Panc1 (cell line): ENCODE data around the gene NPDC1. TPM values are rescaled to one million over a fixed set of nuclear protein-coding genes. Genes with fewer than 3 reads are reported as not detected.

Experiments used
- ATAC-seq: fragments of 200-7000 bp; cut with Tn5 transposase; 2 replicates; pipeline ENCODE4 v1.9.1; 2020; ENCODE audit warnings: mild to moderate bottlenecking, moderate library complexity
- BruUV-seq: library from RNA; stranded (reverse); fragments of 400-500 nt; replicated peaks from 2 replicates; lab custom pipeline; 2021; lab: Mats Ljungman, UMichigan
- CTCF ChIA-PET: fragments of 300-600 bp; sonication (Branson Sonifier 250); formaldehyde crosslinking; loops from one replicate; lab custom pipeline; 2022; ENCODE audit warnings: antibody characterized with exemption; lab: Charles Lee
- POLR2A ChIA-PET: fragments of 300-600 bp; sonication (Branson Sonifier 250); formaldehyde crosslinking; loops from one replicate; lab custom pipeline; 2022; ENCODE audit warnings: antibody characterized with exemption; lab: Charles Lee
- DNase-seq: peaks from one replicate; pipeline ENCODE4 v3.0.0-alpha.2; 2010; ENCODE audit warnings: low read depth, low spot score
- H3K27ac ChIP-seq: 2 replicates; pipeline ENCODE4 v1.5.1; 2011; ENCODE audit warnings: mild to moderate bottlenecking, low read length, inconsistent platforms
- H3K27me3 ChIP-seq: fragments of 200-500 bp; sonication (Bioruptor generic); 2 replicates; pipeline ENCODE4 v1.6.0; 2014; ENCODE audit warnings: low read length, inconsistent platforms; ENCODE audit not compliant: control insufficient read depth, insufficient read depth
- H3K36me3 ChIP-seq: fragments of 200-500 bp; sonication (Bioruptor generic); 2 replicates; pipeline ENCODE4 v1.5.1; 2014; ENCODE audit warnings: inconsistent platforms, mild to moderate bottlenecking, low read length, moderate library complexity; ENCODE audit not compliant: control insufficient read depth, insufficient read depth
- H3K4me1 ChIP-seq: 2 replicates; pipeline ENCODE4 v1.5.1; 2011; ENCODE audit warnings: inconsistent platforms, mild to moderate bottlenecking, low read length, moderate library complexity; ENCODE audit not compliant: control insufficient read depth, insufficient read depth
- H3K4me3 ChIP-seq, 2 experiments: 2 replicates each; pipeline ENCODE4 v1.5.1; 2011 to 2012; ENCODE audit warnings: low read depth in 2 of 2, low read length in 2 of 2, mild to moderate bottlenecking in 2 of 2, inconsistent platforms in 1 of 2, moderate library complexity in 1 of 2
- H3K9me3 ChIP-seq: fragments of 200-500 bp; sonication (Bioruptor generic); 2 replicates; pipeline ENCODE4 v1.5.1; 2014; ENCODE audit warnings: low read depth, mild to moderate bottlenecking, inconsistent platforms, low read length, moderate library complexity; ENCODE audit not compliant: control insufficient read depth, insufficient read depth
- CTCF ChIP-seq: fragments of 450-650 bp; IDR thresholded peaks from 2 replicates; pipeline ENCODE4 v1.5.1; 2017; ENCODE audit warnings: mild to moderate bottlenecking
- POLR2AphosphoS5 ChIP-seq: IDR thresholded peaks from 2 replicates; pipeline ENCODE4 v1.6.1; 2012; ENCODE audit warnings: mild to moderate bottlenecking, low read depth, low read length, moderate library complexity
- REST ChIP-seq, 2 experiments: IDR thresholded peaks; 2 replicates each; pipeline ENCODE4 v1.6.1; 2011 to 2012; ENCODE audit warnings: low read depth in 2 of 2, control low read depth in 1 of 2, low read length in 1 of 2, mild to moderate bottlenecking in 1 of 2, moderate library complexity in 1 of 2; ENCODE audit not compliant: insufficient read depth in 1 of 2
- SIN3A ChIP-seq: IDR thresholded peaks from 2 replicates; pipeline ENCODE4 v1.6.1; 2012; ENCODE audit warnings: low read depth, mild to moderate bottlenecking, low read length, moderate library complexity, borderline replicate concordance; ENCODE audit not compliant: insufficient read depth
- TCF7L2 ChIP-seq: IDR thresholded peaks from 2 replicates; pipeline ENCODE4 v1.6.1; 2011; ENCODE audit warnings: mild to moderate bottlenecking, low read depth, low read length, inconsistent platforms
- in situ Hi-C: cut with HindIII; loops from 2 replicates; pipeline ENCODE4 v1.10.0; 2016; ENCODE audit warnings: low sequenced_read_pairs, low pct_unique_long_range_greater_than_20kb
- intact Hi-C: fragments of 100-400 bp; cut with micrococcal nuclease; formaldehyde crosslinking; loops from one replicate; pipeline ENCODE4 v1.10.0; 2022; ENCODE audit not compliant: unreplicated experiment
- total RNA-seq: library from RNA; stranded (reverse); gene quantifications from one replicate; pipeline ENCODE4 v1.2.1, GENCODE V29; 2021; ENCODE audit not compliant: unreplicated experiment

Gene NPDC1
- total RNA-seq, 1 experiment from 2014 or later = 43.5 TPM

- DNase-seq (no peak), ATAC-seq (no peak)
- H3K27ac ChIP-seq = no peak overlapping the region
- H3K4me3 ChIP-seq = no peak overlapping the region
- POLR2A ChIA-PET = no interaction called here
- in situ Hi-C loops = no loop called here
- H3K4me1 ChIP-seq = peaks cover 13% of the 10 kb centered on the region
- H3K27me3 ChIP-seq = no peaks in the 10 kb centered on the region
- intact Hi-C loops = no loop called here
- BruUV-seq = no TSS peak
- CTCF ChIA-PET = no interaction called here
- no peak for TF ChIP-seq TCF7L2
- TF ChIP-seq POLR2AphosphoS5 = no peak
- no peak for TF ChIP-seq CTCF
- no peak for TF ChIP-seq SIN3A
- no peak for TF ChIP-seq REST (IDR thresholded peaks at IDR 0.05; ENCODE audit: insufficient read depth in 1 of 2, low read depth in 2 of 2, low read length in 1 of 2)
- H3K36me3 ChIP-seq = no peaks in the 10 kb centered on the region
- H3K9me3 ChIP-seq = no peaks in the 10 kb centered on the region
These were observed 25.0 kb downstream of the NPDC1 start for GRCh38 chr9:137020771-137021567.

DNA sequence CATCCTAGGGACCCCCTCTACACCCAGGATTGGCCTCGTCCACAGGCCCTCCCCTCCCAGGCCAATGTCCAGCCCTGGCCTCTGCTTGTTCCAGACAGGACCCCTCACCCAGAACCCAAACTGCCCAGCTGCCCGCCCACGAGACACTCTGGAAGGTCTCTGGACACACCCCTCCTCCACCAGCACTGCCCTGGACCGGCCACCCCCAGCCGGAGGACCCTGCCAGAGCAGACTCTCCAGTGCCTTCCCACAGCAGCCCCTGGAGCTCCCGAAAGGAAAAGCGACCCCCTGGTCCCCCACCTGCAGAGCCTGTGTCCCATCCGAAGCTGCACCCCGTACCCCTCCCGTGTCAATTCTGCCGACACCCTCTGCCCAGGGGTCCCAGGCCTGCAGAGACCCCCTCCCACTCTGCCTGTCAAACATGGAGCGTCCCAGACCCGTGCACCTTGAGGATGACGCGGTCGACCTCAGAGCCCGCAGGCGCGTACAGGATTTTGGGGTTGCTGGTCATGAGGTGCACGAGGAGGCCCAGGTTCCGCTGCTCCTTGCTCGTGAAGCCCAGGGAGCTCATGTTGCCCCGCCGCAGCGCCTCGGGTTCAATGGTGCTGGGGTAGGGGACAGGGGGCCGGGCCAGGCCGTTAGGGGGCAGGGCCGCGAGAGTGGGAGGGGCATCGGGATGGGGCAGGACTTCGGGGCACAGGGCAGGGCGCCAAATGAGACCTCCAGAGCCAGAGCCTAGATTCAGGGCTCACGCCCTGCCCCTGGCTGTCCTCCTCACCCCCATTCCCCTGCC, 25.9 kb downstream of the NPDC1 start:
- no peak overlapping the region for H3K27ac ChIP-seq
- POLR2A ChIA-PET = interaction anchor here (0.7 kb wide), 1 partner anchor 36 kb away, joined by 8 read pairs; no protein-coding TSS in a partner anchor
- CTCF ChIA-PET = no interaction called here
- H3K9me3 ChIP-seq = no peaks in the 10 kb centered on the region
- H3K4me1 ChIP-seq = peaks cover 6% of the 10 kb centered on the region
- intact Hi-C loops (no loop called here), in situ Hi-C loops (no loop called here)
- DNase-seq = no peak
- TF ChIP-seq CTCF (no peak), REST (IDR thresholded peaks at IDR 0.05; ENCODE audit: insufficient read depth in 1 of 2, low read depth in 2 of 2, low read length in 1 of 2) (no peak), SIN3A (no peak), POLR2AphosphoS5 (no peak), TCF7L2 (no peak)
- no TSS peak for BruUV-seq
- H3K27me3 ChIP-seq = no peaks in the 10 kb centered on the region
- no peaks in the 10 kb centered on the region for H3K36me3 ChIP-seq
- H3K4me3 ChIP-seq = no peak overlapping the region
- no peak for ATAC-seq
